ENCODE data around the gene TGFBI. TPM values are rescaled to one million over a fixed set of nuclear protein-coding genes. Genes with fewer than 3 reads are reported as not detected.

The TGFBI gene
- polyA plus RNA-seq, 3 donors, result 480 to 653 (median 565) TPM

DNA sequence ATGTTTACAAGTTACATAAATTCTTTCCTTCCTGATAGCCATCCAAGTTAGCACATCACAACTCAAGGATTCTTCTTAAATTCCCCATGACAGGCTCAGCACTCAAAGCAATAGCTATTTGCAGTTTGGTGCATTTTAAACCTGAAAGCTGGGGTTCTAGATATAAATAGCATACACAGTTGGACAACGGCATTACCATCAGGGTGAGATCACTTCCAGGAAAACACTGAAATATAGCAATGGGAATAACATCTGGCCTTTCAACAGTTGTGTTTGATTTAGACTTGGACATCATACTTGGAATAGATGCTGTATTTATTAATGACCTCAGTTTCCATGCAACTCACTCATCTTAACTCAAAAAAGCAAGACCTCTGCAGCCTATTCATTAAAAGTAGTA lies 49.3 kb upstream of the TGFBI start:
- no peak overlapping the region for H3K27ac ChIP-seq (ENCODE audit: low read depth in 1 of 2, low read length in 2 of 2)
- no peak overlapping the region for H2AFZ ChIP-seq (ENCODE audit: insufficient read depth, low read depth, low read length, poor library complexity, severe bottlenecking)
- no peaks in the 10 kb centered on the region for H4K20me1 ChIP-seq (ENCODE audit: insufficient read depth, low read length)
- H3K4me3 ChIP-seq (replicated peaks in 1 of 3; ENCODE audit: low read depth in 2 of 3, low read length in 3 of 3), result no peak overlapping the region
- intact Hi-C loops (cut with micrococcal nuclease), result loop anchor here (5.0 to 10.0 kb wide), 6 partner anchors 45 to 105 kb away; partner anchors contain the start of gene TGFBI (in 1 of the 2)
- no peaks in the 10 kb centered on the region for H3K9me3 ChIP-seq (replicated peaks in 1 of 2; ENCODE audit: control insufficient read depth in 1 of 2, insufficient read depth in 1 of 2, low read length in 2 of 2)
- DNase-seq, result no peak
- no peaks in the 10 kb centered on the region for H3K36me3 ChIP-seq (replicated peaks in 1 of 2; ENCODE audit: control insufficient read depth in 1 of 2, insufficient read depth in 2 of 2, low read length in 2 of 2)
- no peak overlapping the region for H3K27ac Mint-ChIP-seq
- H3K4me3 Mint-ChIP-seq, result no peak overlapping the region
- peaks cover 0 to 2% (median 0%) of the 10 kb centered on the region in 7 donors for H3K9me3 Mint-ChIP-seq
- peaks cover 0 to 2% of the 10 kb centered on the region in 2 donors for H3K36me3 Mint-ChIP-seq
- WGBS (ENCODE audit: insufficient coverage), result no CpG with 5 or more reads among the region's 1 CpG
- H3K27me3 ChIP-seq (ENCODE audit: control insufficient read depth in 2 of 2, insufficient read depth in 2 of 2, low read length in 2 of 2), result peaks cover 21% of the 10 kb centered on the region in 2 donors
- TF ChIP-seq, protein P1, sequence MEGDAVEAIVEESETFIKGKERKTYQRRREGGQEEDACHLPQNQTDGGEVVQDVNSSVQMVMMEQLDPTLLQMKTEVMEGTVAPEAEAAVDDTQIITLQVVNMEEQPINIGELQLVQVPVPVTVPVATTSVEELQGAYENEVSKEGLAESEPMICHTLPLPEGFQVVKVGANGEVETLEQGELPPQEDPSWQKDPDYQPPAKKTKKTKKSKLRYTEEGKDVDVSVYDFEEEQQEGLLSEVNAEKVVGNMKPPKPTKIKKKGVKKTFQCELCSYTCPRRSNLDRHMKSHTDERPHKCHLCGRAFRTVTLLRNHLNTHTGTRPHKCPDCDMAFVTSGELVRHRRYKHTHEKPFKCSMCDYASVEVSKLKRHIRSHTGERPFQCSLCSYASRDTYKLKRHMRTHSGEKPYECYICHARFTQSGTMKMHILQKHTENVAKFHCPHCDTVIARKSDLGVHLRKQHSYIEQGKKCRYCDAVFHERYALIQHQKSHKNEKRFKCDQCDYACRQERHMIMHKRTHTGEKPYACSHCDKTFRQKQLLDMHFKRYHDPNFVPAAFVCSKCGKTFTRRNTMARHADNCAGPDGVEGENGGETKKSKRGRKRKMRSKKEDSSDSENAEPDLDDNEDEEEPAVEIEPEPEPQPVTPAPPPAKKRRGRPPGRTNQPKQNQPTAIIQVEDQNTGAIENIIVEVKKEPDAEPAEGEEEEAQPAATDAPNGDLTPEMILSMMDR (IDR thresholded peaks at IDR 0.05), result no peak
- H3K9ac ChIP-seq (ENCODE audit: insufficient read depth, low read length, poor library complexity, severe bottlenecking), result no peak overlapping the region
- peaks cover 10% of the 10 kb centered on the region for H3K4me1 Mint-ChIP-seq
- H3K4me2 ChIP-seq (replicated peaks; ENCODE audit: extremely low read depth, low read length, poor library complexity, severe bottlenecking), result no peak overlapping the region
- peaks cover 7 to 29% (median 14%) of the 10 kb centered on the region in 3 donors for H3K27me3 Mint-ChIP-seq (ENCODE audit: low read depth in 3 of 3)
- peaks cover 4 to 8% of the 10 kb centered on the region in 2 donors for H3K4me1 ChIP-seq (ENCODE audit: control insufficient read depth in 1 of 2, insufficient read depth in 2 of 2, low read length in 2 of 2)
- no peaks in the 10 kb centered on the region for H3K79me2 ChIP-seq (ENCODE audit: insufficient read depth, low read length)

DNA sequence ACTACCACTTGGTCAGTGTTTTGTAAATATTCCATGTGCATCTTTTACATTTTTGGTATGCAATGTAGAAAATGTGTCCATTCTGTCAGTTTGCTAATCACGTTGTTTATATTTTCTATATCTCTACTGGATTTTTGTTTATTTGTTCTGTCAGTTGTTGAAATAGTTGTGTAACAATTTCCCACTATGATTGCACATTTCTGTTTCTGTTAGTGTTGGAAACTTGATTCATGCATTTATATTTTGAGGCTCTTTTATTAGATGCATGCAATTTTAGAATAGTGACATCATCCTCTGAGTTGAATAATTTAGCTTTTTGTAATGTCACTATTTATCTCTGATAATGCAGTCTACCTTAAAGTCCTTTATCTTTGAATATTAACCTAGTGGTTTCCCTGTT lies 48.2 kb upstream of the TGFBI start:
- Histone ChIP-seq H3K4me3 (replicated peaks in 1 of 3; ENCODE audit: low read depth in 2 of 3, low read length in 3 of 3) (no peak overlapping the region), H3K79me2 (ENCODE audit: insufficient read depth, low read length) (no peaks in the 10 kb centered on the region), H3K27ac (ENCODE audit: low read depth in 1 of 2, low read length in 2 of 2) (no peak overlapping the region), H3K4me1 (ENCODE audit: control insufficient read depth in 1 of 2, insufficient read depth in 2 of 2, low read length in 2 of 2) (peaks cover 4 to 8% of the 10 kb centered on the region in 2 donors), H3K4me2 (replicated peaks; ENCODE audit: extremely low read depth, low read length, poor library complexity, severe bottlenecking) (no peak overlapping the region), H3K9ac (ENCODE audit: insufficient read depth, low read length, poor library complexity, severe bottlenecking) (no peak overlapping the region), H3K36me3 (replicated peaks in 1 of 2; ENCODE audit: control insufficient read depth in 1 of 2, insufficient read depth in 2 of 2, low read length in 2 of 2) (no peaks in the 10 kb centered on the region), H3K27me3 (ENCODE audit: control insufficient read depth in 2 of 2, insufficient read depth in 2 of 2, low read length in 2 of 2) (peaks cover 10 to 16% of the 10 kb centered on the region in 2 donors), H3K9me3 (replicated peaks in 1 of 2; ENCODE audit: control insufficient read depth in 1 of 2, insufficient read depth in 1 of 2, low read length in 2 of 2) (no peaks in the 10 kb centered on the region), H2AFZ (ENCODE audit: insufficient read depth, low read depth, low read length, poor library complexity, severe bottlenecking) (no peak overlapping the region), H4K20me1 (ENCODE audit: insufficient read depth, low read length) (no peaks in the 10 kb centered on the region)
- DNase-seq, result no peak
- H3K9me3 Mint-ChIP-seq, result peaks cover 0 to 2% (median 0%) of the 10 kb centered on the region in 7 donors
- intact Hi-C loops (cut with micrococcal nuclease), result no loop called here
- H3K36me3 Mint-ChIP-seq, result peaks cover 0 to 2% of the 10 kb centered on the region in 2 donors
- no peak overlapping the region for H3K4me3 Mint-ChIP-seq
- TF ChIP-seq, protein P1 (IDR thresholded peaks at IDR 0.05), result no peak
- H3K4me1 Mint-ChIP-seq, result peaks cover 10% of the 10 kb centered on the region
- peaks cover 6 to 20% (median 14%) of the 10 kb centered on the region in 3 donors for H3K27me3 Mint-ChIP-seq (ENCODE audit: low read depth in 3 of 3)
- WGBS (ENCODE audit: insufficient coverage), result no CpG with 5 or more reads among the region's 1 CpG
- H3K27ac Mint-ChIP-seq, result no peak overlapping the region
